ENCODE results near the gene MEI1. TPM values are rescaled to one million over a fixed set of nuclear protein-coding genes. Genes with fewer than 3 reads are reported as not detected.
"Not testable (repeated sequence)": the region's sequence is repeated elsewhere in the genome, so short reads cannot be mapped to it uniquely, and the experiment has no call there.

MEI1 gene
- polyA plus RNA-seq, 3 donors, result 1.9 to 2.7 (median 2.4) TPM

- no peak for DNase-seq (ENCODE audit: low read depth in 3 of 3, low spot score in 2 of 3)
These were observed 135.0 kb downstream of the MEI1 start for GRCh38 chr22:41834005-41834944.

GRCh38 chr22:41835462-41835861 lies 136.2 kb downstream of the MEI1 start:
- DNase-seq (ENCODE audit: low read depth in 3 of 3, low spot score in 2 of 3), result not testable (repeated sequence)

GRCh38 chr22:41836551-41836950 lies 137.2 kb downstream of the MEI1 start:
- no peak for DNase-seq (ENCODE audit: low read depth in 3 of 3, low spot score in 2 of 3)

GRCh38 chr22:41838842-41839618 lies 139.7 kb downstream of the MEI1 start:
- no peak for DNase-seq (ENCODE audit: low read depth in 3 of 3, low spot score in 2 of 3)

- DNase-seq (ENCODE audit: low read depth in 3 of 3, low spot score in 2 of 3), result no peak
These were observed 140.9 kb downstream of the MEI1 start for GRCh38 chr22:41840216-41840615.

- DNase-seq (ENCODE audit: low read depth in 3 of 3, low spot score in 2 of 3), result no peak
These were observed 141.9 kb downstream of the MEI1 start for GRCh38 chr22:41841085-41841712.

GRCh38 chr22:41842996-41843970 lies 144.0 kb downstream of the MEI1 start:
- no peak for DNase-seq (ENCODE audit: low read depth in 3 of 3, low spot score in 2 of 3)

- DNase-seq (ENCODE audit: low read depth in 3 of 3, low spot score in 2 of 3), result no peak
These were observed 144.7 kb downstream of the MEI1 start for GRCh38 chr22:41844036-41844435.

GRCh38 chr22:41844513-41844912 lies 145.2 kb downstream of the MEI1 start:
- no peak for DNase-seq (ENCODE audit: low read depth in 3 of 3, low spot score in 2 of 3)

GRCh38 chr22:41845380-41846267 lies 146.3 kb downstream of the MEI1 start:
- DNase-seq (ENCODE audit: low read depth in 3 of 3, low spot score in 2 of 3), result no peak

GRCh38 chr22:41846268-41846987 lies 147.1 kb downstream of the MEI1 start:
- DNase-seq (ENCODE audit: low read depth in 3 of 3, low spot score in 2 of 3), result no peak

- DNase-seq (ENCODE audit: low read depth in 3 of 3, low spot score in 2 of 3), result no peak
These were observed 148.0 kb downstream of the MEI1 start for GRCh38 chr22:41847300-41847699.

GRCh38 chr22:41848468-41848867 lies 149.2 kb downstream of the MEI1 start:
- no peak for DNase-seq (ENCODE audit: low read depth in 3 of 3, low spot score in 2 of 3)

Other genes with a start within 250 kb of the MEI1 start
- gene PHF5A, start 230.8 kb upstream of the MEI1 start, polyA plus RNA-seq (ENCODE audit: insufficient read length in 3 of 3), result 10 to 100 TPM; 56.5 to 68.7 (median 59.1) TPM
- gene ACO2, start 230.4 kb upstream of the MEI1 start, polyA plus RNA-seq (ENCODE audit: insufficient read length in 3 of 3), result 100 to 1,000 TPM; 116 to 135 (median 127) TPM
- 10 to 100 TPM; 28.7 to 31.2 (median 30.9) TPM for gene POLR3H, start 155.0 kb upstream of the MEI1 start, polyA plus RNA-seq (ENCODE audit: insufficient read length in 3 of 3)
- gene CSDC2, start 138.5 kb upstream of the MEI1 start, polyA plus RNA-seq (ENCODE audit: insufficient read length in 3 of 3), result 1 to 10 TPM; 4.1 to 6.0 (median 5.4) TPM
- 10 to 100 TPM; 47.6 to 53.1 (median 51.2) TPM for gene PMM1, start 109.7 kb upstream of the MEI1 start, polyA plus RNA-seq (ENCODE audit: insufficient read length in 3 of 3)
- gene DESI1, start 78.5 kb upstream of the MEI1 start, polyA plus RNA-seq (ENCODE audit: insufficient read length in 3 of 3), result 10 to 100 TPM; 23.6 to 25.6 (median 24.2) TPM
- gene XRCC6, start 78.2 kb upstream of the MEI1 start, polyA plus RNA-seq (ENCODE audit: insufficient read length in 3 of 3), result 100 to 1,000 TPM; 372 to 405 (median 383) TPM
- gene SNU13, start 10.6 kb upstream of the MEI1 start, polyA plus RNA-seq (ENCODE audit: insufficient read length in 3 of 3), result 100 to 1,000 TPM; 135 to 151 (median 145) TPM
- 1 to 10 TPM; 7.7 to 9.1 (median 8.1) TPM for gene CCDC134, start 101.2 kb downstream of the MEI1 start, polyA plus RNA-seq (ENCODE audit: insufficient read length in 3 of 3)
- 10 to 100 TPM; 85.5 to 93.2 (median 90.2) TPM for gene SREBF2, start 133.6 kb downstream of the MEI1 start, polyA plus RNA-seq (ENCODE audit: insufficient read length in 3 of 3)
- under 1 TPM; 0.22 to 0.42 (median 0.25) TPM for gene SHISA8, start 215.6 kb downstream of the MEI1 start, polyA plus RNA-seq (ENCODE audit: insufficient read length in 3 of 3)
- gene TNFRSF13C, start 227.3 kb downstream of the MEI1 start, polyA plus RNA-seq (ENCODE audit: insufficient read length in 3 of 3), result 1 to 10 TPM in 2 of 3 donors, under 1 TPM in 1; 0.94 to 1.3 (median 1.1) TPM
- gene CENPM, start 247.6 kb downstream of the MEI1 start, polyA plus RNA-seq (ENCODE audit: insufficient read length in 3 of 3), result 10 to 100 TPM in 2 of 3 donors, 1 to 10 TPM in 1; 9.4 to 12.0 (median 10.9) TPM

Measured in right renal cortex interstitium (tissue), 3 donors.